Aorta (tissue), 5 donors: ENCODE data around the gene PRLH. TPM values are rescaled to one million over a fixed set of nuclear protein-coding genes. Genes with fewer than 3 reads are reported as not detected.
"Not testable (repeated sequence)": the region's sequence is repeated elsewhere in the genome, so short reads cannot be mapped to it uniquely, and the experiment has no call there.

Source experiments
- ATAC-seq: fragments of 200-7000 bp; cut with Tn5 transposase; one replicate; pipeline ENCODE4 v1.9.1; 2022; ENCODE audit warnings: moderate library complexity; ENCODE audit not compliant: low FRiP score
- DNase-seq, 2 donors: peaks; one replicate each; pipeline ENCODE4 v3.0.0-alpha.2; 2020
- H3K27ac ChIP-seq, 2 donors: one replicate each; pipeline ENCODE4 v1.5.1; 2013; ENCODE audit warnings: low read length in 2 of 2, mild to moderate bottlenecking in 2 of 2, moderate library complexity in 2 of 2, control low read depth in 1 of 2, inconsistent platforms in 1 of 2, low read depth in 1 of 2
- H3K27me3 ChIP-seq, 2 donors: one replicate each; pipeline ENCODE4 v1.6.1; 2013; ENCODE audit warnings: control low read depth in 1 of 2, low read length in 1 of 2, mild to moderate bottlenecking in 1 of 2, moderate library complexity in 1 of 2; ENCODE audit not compliant: insufficient read depth in 2 of 2, control insufficient read depth in 1 of 2
- H3K36me3 ChIP-seq, 2 donors: one replicate each; pipeline ENCODE4 v1.6.1; 2013; ENCODE audit warnings: control low read depth in 1 of 2, low read length in 1 of 2, mild to moderate bottlenecking in 1 of 2; ENCODE audit not compliant: insufficient read depth in 2 of 2, control insufficient read depth in 1 of 2
- H3K4me1 ChIP-seq, 2 donors: one replicate each; pipeline ENCODE4 v1.6.1; 2013; ENCODE audit warnings: low read length in 2 of 2, control low read depth in 1 of 2, mild to moderate bottlenecking in 1 of 2, moderate library complexity in 1 of 2; ENCODE audit not compliant: insufficient read depth in 2 of 2, control insufficient read depth in 1 of 2
- H3K4me3 ChIP-seq, 2 donors: one replicate each; pipeline ENCODE4 v1.5.1; 2013; ENCODE audit warnings: low read length in 2 of 2, control low read depth in 1 of 2, mild to moderate bottlenecking in 1 of 2
- H3K9me3 ChIP-seq: one replicate; pipeline ENCODE4 v1.6.1; 2013; ENCODE audit warnings: mild to moderate bottlenecking, low read length; ENCODE audit not compliant: control insufficient read depth
- WGBS, 2 donors: extraction: QIAGEN DNeasy Blood & Tissue Kit; methylation state at CpG; one replicate each; pipeline ENCODE4 v1.1.7; 2013; 5-methylcytosine and 5-hydroxymethylcytosine counted together
- intact Hi-C, 2 donors: fragments of 100-400 bp; cut with DNase I; formaldehyde crosslinking; loops; one replicate each; pipeline versions ENCODE4 v1.14.2 to v1.15.0; 2022
- polyA plus RNA-seq, 2 donors: library from polyadenylated mRNA; stranded (reverse); fragments of 200-250 nt; gene quantifications; one replicate each; pipeline ENCODE4 v1.2.3, GENCODE V29; 2013
- total RNA-seq, 2 donors: library from RNA; stranded (reverse); fragmentation: NEBNext Ultra II Directional; extraction: Animal tissue kit (Norgen Biotek cat#: 25700); gene quantifications; one replicate each; pipeline ENCODE4 v1.2.1, GENCODE V29; 2021
- donor health status: healthy with polysubstance abuse.
- donor health status: Bipolar disorder and iron deficiency.
- donor health status: DM: no; HTN: no; CAD: no.
- donor health status: DM: no; HTN: no; CAD: no.
- donor health status: DM: yes; HTN: yes; CAD: no.

PRLH gene
- total and polyA plus RNA-seq, 4 donors = not detected

DNA sequence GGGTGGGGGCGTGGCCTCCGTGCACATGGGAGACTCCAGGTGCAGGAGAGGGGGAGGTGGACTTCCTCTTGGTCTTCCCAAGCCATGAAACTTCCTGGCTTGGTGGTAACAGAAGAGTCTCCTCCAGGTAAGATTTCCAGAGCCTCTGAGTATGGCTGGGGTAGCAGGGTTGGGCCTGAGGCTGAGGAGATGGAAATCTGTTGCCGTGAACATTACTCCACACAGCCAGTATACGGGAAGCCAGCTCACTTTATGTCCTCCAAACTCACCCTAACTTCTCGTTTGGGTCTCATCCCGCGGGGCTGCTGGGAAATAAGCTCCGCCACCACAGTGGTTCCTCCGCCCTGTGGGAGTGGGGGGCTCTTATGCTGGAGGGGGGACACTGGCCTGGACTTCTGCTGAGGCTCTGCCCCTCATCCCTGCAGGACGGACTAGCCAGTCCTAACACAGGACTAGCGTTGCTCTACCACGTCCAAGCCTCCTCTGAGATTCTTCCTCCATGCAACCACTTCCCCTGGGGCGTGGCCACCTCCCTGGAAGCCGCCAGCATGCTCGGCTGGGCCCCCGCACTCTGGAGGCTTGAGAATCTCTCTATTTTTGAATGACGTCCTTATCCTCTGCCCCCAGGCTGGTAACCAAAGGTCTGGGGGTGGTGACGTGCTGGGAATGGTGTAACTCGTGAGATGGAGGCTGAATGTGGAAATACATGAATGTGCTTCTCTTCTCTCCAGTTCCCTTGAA, 24.9 kb downstream of the PRLH start:
- 74 to 77% methylated on average over 19 of the region's 19 CpGs for WGBS, 2 donors
- Histone ChIP-seq H3K36me3 (no peaks in the 10 kb centered on the region), H3K4me1 (peaks cover 0 to 4% of the 10 kb centered on the region in 2 donors), H3K9me3 (no peaks in the 10 kb centered on the region), H3K27ac (no peak overlapping the region), H3K27me3 (no peaks in the 10 kb centered on the region), H3K4me3 (no peak overlapping the region)
- intact Hi-C loops = loop anchor here in 1 of 2 donors (5.0 kb wide), 2 partner anchors 36 to 151 kb away; partner anchors contain the start of gene LRRFIP1
- ATAC-seq = no peak
- DNase-seq = peak; percentile 60 to 67

- Histone ChIP-seq H3K9me3 (no peaks in the 10 kb centered on the region), H3K27me3 (no peaks in the 10 kb centered on the region), H3K4me1 (peaks cover 0 to 4% of the 10 kb centered on the region in 2 donors), H3K36me3 (no peaks in the 10 kb centered on the region), H3K4me3 (no peak overlapping the region), H3K27ac (peak overlapping the region in 1 of 2 donors; percentile 41)
- DNase-seq (peak; percentile 38 to 68), ATAC-seq (no peak)
- 96% methylated on average over 18 of the region's 18 CpGs for WGBS, 2 donors
- intact Hi-C loops = loop anchor here in 1 of 2 donors (5.0 kb wide), 2 partner anchors 35 to 150 kb away; partner anchors contain the start of gene LRRFIP1
Measured at GRCh38 chr2:237592425-237592980, 26.1 kb downstream of the PRLH start.

DNA sequence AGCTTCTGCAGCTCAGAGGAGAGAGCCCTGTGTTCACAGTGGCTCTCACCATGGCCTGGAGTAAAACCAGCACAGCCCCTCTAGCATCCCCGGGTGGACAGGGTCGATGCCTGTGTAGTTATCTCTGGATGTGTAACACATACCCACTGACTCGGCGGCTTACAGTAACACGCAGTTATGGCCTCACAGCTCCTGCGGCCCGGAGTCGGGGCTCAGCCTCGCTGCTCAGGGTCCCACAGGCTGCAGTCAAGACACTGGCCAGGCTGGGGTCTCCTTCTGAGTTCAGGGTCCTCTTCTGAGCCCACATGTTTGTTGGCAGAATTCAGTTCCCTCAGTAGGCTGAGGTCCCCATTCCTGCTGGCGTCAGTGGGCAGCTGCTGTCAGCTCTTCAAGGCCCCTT, 26.7 kb downstream of the PRLH start:
- Histone ChIP-seq H3K4me1 (peaks cover 0 to 4% of the 10 kb centered on the region in 2 donors), H3K4me3 (no peak overlapping the region), H3K36me3 (no peaks in the 10 kb centered on the region), H3K9me3 (no peaks in the 10 kb centered on the region), H3K27ac (peak overlapping the region in 1 of 2 donors; percentile 41), H3K27me3 (no peaks in the 10 kb centered on the region)
- 92 to 95% methylated on average over 10 of the region's 10 CpGs for WGBS, 2 donors
- ATAC-seq (no peak), DNase-seq (peak; percentile 30 to 65)
- intact Hi-C loops = loop anchor here in 1 of 2 donors (5.0 kb wide), 2 partner anchors 34 to 149 kb away; partner anchors contain the start of gene LRRFIP1

GRCh38 chr2:237593596-237594320, 27.4 kb downstream of the PRLH start:
- Histone ChIP-seq H3K4me1 (peaks cover 0 to 4% of the 10 kb centered on the region in 2 donors), H3K4me3 (no peak overlapping the region), H3K27ac (peak overlapping the region in 1 of 2 donors; percentile 54), H3K27me3 (no peaks in the 10 kb centered on the region), H3K9me3 (no peaks in the 10 kb centered on the region), H3K36me3 (no peaks in the 10 kb centered on the region)
- WGBS, 2 donors = 80 to 86% methylated on average over 17 of the region's 17 CpGs
- ATAC-seq = no peak
- peak; percentile 39 to 62 for DNase-seq
- intact Hi-C loops = loop anchor here in 1 of 2 donors (2.0 to 5.0 kb wide), 3 partner anchors 34 to 149 kb away; partner anchors contain the start of gene LRRFIP1

DNA sequence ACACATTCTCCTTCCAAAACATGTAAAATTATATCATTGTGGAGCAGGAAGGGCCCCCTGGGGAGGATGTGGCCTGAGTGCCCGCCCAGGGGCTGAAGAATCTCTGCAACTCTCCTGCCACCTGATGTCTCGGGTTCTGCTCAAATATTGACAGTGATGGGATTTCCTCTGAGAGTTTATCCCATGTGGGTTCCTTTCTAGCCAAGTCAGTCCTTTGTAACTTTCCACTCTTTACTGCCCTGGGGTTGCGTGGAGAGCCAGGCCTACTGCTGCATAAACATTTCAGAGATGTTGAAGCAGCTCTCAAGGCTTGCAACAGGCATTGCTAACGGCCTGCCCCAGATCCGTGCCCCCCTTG, 28.1 kb downstream of the PRLH start:
- no peaks in the 10 kb centered on the region for H3K9me3 ChIP-seq
- H3K27ac ChIP-seq = peak overlapping the region; percentile 88 to 90
- DNase-seq (peak; percentile 19 to 59), ATAC-seq (no peak)
- no peaks in the 10 kb centered on the region for H3K36me3 ChIP-seq
- intact Hi-C loops = loop anchor here in 1 of 2 donors (2.0 to 5.0 kb wide), 3 partner anchors 33 to 148 kb away; partner anchors contain the start of gene LRRFIP1
- no peak overlapping the region for H3K4me3 ChIP-seq
- WGBS, 2 donors = 11 to 17% methylated on average over 5 of the region's 5 CpGs
- no peaks in the 10 kb centered on the region for H3K27me3 ChIP-seq
- H3K4me1 ChIP-seq = peaks cover 0 to 4% of the 10 kb centered on the region in 2 donors

DNA sequence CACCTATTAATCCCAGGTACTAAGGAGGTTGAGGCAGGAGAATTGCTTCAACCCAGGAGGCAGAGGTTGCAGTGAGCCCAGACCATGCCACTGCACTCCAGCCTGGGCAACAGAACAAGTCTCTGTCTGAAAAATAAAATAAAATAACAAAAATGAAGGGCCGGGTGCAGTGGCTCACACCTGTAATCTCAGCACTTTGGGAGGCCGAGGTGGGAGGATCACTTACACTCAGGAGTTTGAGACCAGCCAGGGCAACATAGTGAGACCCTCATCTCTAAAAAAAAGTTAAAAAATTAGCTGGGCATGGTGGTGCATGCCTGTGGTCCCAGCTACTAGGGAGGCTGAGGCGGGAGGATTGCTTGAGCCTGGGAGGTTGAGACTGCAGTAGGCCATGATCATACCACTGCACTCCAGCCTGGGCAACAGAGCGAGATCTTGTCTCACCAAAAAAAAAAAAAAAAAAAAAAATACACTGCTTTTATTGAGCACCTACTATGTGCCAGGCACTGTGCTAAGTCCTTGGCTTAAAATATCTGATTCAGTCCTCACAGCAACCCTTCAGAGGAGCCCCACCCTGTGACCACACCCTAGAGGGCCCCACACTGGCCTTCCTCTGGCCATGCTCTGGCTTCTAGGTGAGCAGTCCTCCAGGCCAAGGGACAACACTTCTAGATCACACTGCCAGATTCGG, 29.6 kb downstream of the PRLH start:
- not testable (repeated sequence) for H3K4me3 ChIP-seq, H3K4me1 ChIP-seq, H3K9me3 ChIP-seq, H3K27ac ChIP-seq, H3K27me3 ChIP-seq, ATAC-seq, H3K36me3 ChIP-seq
- intact Hi-C loops = loop anchor here (2.0 to 5.0 kb wide), 3 partner anchors 76 to 141 kb away; no protein-coding TSS in a partner anchor
- 95 to 98% methylated on average over 5 of the region's 5 CpGs for WGBS, 2 donors
- peak in 1 of 2 donors; percentile 9 for DNase-seq

DNA sequence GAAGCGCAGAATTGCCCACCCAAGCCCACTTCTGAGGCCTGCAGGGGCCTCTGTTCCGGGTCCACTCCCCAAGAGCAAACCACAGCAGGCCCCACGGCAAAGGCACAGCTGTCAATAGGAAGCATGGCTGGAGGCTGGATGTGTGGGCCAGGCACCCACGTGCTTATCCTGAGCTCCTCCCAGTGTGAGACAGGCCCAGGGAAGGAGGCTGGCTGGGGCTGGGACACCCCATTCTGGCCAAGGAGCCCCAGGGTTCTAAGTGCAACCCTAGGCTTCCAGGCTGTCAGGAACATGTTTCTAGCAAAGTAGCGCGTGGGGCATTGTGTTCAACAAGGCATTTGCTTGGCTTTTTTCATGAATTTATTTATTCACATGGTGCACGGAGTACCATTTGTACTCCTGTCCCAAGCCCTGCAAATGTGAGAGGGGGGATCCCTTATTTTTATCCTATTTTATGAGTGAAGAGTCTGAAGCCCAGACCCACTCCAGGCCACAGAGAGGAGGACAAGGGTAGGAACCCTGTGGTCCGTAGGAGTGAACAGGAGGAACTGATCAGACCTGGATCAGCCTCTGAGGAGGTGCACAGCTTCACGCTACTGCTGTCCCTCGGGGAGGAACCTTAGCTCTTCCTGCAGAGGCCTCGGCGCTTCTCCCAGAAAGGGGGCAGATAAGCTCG, 30.3 kb downstream of the PRLH start:
- intact Hi-C loops = loop anchor here (5.0 kb wide), 2 partner anchors 76 to 141 kb away; no protein-coding TSS in a partner anchor
- Histone ChIP-seq H3K4me1 (peaks cover 0 to 2% of the 10 kb centered on the region in 2 donors), H3K27ac (peak overlapping the region in 1 of 2 donors; percentile 7), H3K4me3 (no peak overlapping the region), H3K9me3 (no peaks in the 10 kb centered on the region), H3K36me3 (no peaks in the 10 kb centered on the region), H3K27me3 (no peaks in the 10 kb centered on the region)
- peak in 1 of 2 donors; percentile 69 for DNase-seq
- ATAC-seq = no peak
- WGBS, 2 donors = 87 to 88% methylated on average over 13 of the region's 13 CpGs
